Hematopoietic multipotent progenitor cell treated with erythropoietin and hydrocortisone succinate and interleukin-3 and kit ligand, for 15 days (in vitro differentiated cells): Measurements from ENCODE around the gene FAM47C.
"Not testable (repeated sequence)": the region's sequence is repeated elsewhere in the genome, so short reads cannot be mapped to it uniquely, and the experiment has no call there.

Experiments
- DNase-seq: peaks from one replicate; pipeline ENCODE4 v3.0.0-alpha.2; 2015; ENCODE audit warnings: low spot score

The FAM47C gene

DNA sequence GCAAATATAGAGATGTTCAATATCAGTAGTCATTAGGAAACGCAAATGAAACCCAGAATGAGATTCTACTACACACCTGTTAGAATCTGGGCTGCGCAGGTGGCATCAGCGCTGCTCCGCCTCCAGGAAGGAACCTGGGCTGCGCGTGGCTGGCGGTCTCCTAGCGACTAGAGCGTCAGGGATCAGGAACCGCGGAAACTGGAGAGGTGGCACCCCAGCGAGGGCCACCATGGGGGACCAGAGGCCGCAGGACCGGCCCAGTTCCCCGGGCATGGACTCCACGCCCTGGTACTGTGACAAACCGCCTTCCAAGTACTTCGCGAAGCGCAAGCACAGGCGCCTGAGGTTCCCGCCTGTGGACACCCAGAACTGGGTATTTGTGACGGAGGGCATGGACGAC lies at the start of gene FAM47C:
TSS of gene FAM47C (plus strand) at position 185 of the 400 bp plus-strand sequence. CDS start at position 230, 45 bp downstream.
- not testable (repeated sequence) for DNase-seq

DNA sequence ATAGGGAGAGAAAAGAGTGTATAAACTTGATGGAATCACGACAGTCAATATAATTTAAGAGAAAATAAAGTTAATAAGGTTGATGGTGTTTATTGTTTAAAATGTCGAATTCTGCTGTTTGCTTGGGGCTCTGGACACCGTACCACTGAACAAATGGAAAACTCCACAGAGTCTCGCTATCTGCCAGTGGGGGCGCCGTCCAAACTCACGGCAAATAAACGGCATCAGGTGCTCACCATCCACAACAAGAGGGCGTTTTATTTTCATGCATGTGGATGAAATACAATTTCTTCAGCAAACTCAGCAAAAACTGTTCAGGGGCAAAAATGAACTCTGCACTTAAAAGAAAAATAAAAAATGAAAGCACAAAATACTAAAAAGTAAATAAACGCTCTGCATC lies 46.6 kb upstream of the FAM47C start:
- DNase-seq, result no peak

DNA sequence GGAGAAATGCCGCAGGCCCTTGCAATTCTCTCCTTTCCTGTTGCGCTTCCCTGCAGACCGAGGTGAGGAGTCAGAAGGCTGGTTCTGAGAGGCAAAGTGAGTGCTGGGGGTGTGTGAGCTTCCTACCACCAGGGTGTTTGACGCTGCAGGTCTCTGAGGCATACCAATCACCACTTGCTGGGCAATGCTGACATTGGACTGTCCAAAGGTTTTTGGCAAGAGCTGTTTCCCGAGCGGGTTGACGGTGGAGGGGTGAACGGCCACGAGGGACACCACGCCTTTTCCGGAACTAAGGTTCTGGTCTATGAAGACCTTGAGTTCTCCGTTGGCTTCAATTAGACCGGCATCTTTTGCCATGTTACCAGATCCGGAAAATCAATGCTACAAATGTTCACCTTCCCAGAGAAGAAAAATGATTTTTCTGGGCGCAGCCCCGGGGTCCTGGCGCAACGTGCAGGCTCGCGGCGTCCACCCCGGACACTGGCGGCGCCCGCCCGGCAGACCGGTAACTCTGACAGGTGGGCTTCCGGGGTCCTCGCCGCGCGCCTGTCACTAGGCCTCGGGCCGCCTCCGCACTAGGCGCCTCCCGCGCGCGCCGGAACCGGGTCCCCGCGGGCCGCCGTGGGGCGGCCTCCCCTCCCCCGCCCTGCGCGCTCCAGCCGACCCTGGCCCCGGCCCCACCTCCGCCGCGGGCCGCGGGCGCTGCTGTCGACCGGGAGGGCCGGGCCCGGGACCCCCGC lies 44.9 kb upstream of the FAM47C start:
- no peak for DNase-seq

DNA sequence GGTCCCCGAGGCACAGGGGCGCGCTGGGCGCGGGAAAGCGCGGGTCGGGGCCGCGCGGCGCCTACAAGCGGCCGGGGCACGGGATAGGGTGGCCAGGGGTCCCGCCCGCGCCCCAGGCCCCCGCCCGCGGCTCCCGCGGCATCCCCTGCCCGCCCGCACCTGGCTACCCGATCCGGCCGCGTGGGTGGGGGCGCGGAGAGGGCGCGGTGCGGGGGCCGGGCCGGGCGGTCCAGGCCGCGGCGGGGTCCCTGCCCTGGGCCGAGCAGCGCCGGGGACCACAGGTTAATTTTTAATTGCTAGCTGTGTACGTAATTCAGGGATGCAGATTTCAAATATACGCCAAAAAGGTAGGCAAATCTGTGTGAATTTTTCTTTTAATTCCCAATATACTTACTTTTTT lies 44.3 kb upstream of the FAM47C start:
- DNase-seq, result no peak

DNA sequence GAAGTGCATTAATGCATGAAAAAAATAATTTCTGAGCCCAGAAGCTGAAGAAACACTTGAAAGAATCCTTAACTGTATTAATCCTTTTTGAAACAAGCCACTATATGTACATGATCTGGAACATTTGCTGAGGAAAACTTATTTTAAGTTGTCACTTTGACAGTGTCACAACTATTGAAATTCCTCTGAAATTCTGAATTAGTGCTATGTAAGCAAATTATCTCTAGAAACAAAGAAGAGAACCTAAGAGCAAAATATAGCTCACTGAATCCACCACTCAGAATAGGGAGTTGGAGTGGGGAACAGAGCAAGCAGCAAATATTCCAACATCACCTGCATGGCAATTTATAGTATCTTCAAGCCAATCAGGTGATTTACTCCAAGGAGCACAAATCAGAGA lies 34.6 kb upstream of the FAM47C start:
- no peak for DNase-seq

DNA sequence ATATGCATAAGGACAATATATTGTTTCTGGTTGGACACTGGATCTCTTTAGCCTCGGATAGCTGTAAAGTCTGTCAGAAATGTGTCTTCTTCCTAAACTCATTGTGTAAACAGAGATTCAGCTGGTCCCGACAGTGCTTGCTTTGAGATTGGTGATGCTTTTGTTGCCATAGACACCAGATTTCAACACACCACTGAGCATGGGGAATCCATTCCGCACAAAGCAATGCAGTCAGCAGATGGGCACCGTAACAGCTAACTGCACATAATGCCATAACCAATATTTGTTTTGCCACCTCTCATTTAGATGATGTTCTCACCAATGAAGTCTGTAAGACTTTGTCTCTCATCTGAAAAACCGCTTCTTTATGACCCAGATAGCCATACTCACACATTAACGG lies 33.3 kb upstream of the FAM47C start:
- DNase-seq, result no peak

DNA sequence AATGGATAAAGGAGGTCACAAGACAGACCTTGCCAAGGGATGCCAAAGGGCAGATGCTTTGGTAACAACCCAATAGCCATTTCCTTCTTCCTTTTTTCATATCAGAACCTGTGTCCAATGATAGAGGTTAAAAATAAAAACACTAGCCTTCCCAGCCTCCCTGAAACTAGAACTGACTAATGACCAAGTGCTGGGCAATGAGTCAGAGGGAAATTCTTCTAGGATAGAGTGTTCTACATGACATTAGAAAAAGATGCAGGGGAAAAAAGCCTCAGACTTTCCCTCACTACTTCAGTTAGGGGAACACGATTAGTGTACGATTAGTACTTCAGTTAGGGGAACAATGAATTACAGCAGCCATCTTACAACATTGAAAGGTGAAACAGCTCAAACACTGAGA lies 29.3 kb upstream of the FAM47C start:
- DNase-seq, result no peak

DNA sequence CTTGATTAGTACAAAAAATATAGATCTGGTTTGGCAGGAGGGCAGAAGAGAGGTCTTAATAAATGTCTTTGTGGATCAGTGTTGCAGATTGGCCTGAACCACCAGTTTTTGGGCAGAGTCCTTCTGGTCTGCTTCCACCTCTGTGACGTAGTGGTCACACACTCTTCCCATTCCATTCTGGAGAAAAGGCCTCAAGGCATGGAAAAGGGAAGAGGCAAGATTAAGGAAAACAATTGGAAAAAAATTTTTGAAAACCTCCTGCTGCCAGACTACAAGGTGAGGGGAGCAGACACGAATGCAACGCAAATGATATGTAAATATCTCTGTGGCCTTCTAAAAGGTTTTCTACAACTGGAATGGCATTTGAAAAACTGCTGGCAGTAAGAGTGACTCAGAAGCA lies 24.3 kb upstream of the FAM47C start:
- DNase-seq, result no peak

DNA sequence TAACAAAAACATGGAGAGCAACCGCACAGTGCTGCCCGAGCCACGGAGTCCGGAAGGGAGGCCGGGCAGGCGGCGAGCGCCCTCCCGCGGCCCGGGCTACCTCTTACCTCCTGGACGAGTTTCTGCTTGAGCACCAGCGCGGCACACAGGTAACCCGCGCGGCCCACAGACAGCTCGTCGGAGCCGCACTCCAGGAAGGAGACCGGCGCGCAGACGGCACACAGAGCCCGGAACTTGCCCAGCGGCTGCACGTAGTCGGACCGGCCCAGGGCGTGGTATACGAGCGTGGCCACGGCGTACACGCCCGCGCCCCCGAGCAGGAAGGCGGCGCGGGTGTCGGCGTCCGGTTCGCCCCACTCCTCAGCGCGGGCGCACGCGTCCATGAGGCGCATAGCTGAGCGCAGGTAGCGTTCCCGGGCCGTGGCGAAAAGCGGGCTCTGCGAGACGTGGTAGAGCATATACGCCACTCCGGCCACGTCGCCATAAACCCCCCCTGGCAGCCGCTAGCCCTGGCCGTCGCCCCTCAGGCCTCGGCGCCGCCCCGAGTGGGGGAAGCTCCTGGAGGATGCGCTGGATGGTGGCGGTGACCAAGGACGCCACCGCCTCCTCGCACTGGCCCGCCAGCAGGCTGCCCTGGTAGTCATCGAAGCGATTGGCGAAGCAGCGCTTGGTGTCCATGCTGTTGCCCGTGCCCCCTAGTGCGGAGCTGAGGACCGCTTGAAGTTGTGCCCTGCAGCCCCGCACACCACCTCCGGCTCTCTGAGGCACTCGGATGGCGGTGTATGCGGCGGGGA lies 22.6 kb upstream of the FAM47C start:
- DNase-seq, result not testable (repeated sequence)

DNA sequence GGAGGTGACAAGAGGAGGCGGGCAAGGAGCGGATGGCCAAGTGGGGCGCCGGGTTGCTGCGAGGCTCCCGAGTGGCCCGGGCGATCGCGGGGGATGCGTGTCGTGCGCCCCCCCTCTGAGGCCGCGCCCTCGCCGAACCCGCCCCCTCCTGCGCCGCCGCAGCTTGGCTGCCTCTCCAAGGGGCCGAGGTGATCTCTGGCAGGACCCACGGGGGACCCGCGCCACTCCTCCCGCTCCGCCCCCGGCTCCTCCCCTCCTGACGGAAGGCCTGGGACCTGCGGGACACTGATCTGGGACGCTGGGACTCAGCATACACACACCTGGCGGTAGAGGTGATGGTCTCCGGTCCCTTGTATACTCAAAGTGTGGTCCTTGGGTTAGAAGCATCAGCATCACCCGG lies 21.9 kb upstream of the FAM47C start:
- DNase-seq, result no peak

DNA sequence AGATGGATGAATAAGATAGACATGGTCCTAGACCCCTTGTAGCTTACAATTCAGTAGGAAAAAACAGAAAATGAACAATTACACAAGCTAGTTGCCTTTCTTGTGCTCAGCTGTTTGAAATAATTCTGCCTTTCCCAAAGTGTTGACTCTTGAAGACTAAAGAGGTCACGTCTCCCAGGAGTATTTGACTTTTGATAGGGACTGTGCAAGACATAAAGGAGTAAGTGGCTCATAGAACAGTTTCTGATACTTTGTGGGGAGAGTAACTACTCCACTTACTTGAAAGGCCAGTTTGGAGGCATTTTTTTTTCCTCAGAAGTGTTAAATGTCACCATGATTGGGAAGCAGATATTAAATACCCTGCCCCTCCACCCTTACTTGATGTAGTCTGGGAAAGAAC lies 21.0 kb upstream of the FAM47C start:
- DNase-seq, result not testable (repeated sequence)

DNA sequence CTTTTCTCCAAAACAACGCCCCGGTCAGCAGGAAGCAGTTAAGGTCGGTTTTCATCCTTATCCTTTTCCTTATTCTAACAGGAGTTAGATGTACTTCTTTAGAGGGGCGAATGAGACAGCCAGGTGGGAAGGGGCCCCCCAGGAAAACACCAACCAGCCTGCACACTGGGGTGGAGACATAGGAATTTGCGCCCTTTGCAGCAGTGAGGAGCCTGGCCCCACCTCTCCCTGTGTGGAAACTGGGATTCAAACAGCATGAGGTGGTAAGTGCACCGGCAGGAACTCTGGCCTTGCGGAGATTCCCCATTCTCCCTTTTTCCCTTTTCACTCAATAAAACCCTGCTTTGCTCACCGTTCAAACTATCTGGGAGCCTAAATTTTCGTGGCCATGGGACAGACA lies 8.0 kb upstream of the FAM47C start:
- DNase-seq, result no peak

DNA sequence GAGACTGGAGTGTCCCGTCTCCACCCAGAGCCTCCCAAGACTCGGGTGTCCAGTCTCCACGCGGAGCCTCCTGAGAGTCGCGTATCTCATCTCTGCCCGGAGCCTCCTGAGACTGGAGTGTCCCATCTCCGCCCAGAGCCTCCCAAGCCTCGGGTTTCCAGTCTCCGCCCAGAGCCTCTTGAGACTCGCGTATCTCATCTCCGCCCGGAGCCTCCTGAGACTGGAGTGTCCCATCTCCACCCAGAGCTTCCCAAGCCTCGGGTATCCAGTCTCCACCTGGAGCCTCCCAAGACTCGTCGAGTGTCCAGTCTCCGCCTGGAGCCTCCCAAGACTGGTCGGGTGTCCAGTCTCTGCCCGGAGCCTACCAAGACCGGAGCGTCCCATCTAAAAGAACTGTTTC lies 2.3 kb downstream of the FAM47C start:
- no peak for DNase-seq

DNA sequence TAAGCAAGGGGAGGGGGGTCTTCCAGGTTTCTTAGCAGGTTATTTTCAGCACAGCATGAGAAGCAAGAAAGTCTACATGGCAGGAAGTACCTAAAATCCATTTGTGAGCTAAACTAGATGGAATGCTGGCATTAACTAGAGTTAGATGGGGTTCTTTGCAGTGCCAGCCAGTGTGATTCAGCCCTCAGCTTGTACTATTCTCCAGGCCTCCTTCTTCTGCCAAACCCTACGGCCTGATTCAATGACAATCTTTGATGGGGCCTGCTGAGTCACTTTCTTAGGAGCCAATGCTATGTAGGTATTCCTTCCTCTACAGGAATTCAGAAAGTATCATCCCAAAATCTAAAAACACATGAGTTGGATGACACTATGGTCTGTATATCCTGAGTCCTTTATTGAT lies 26.1 kb downstream of the FAM47C start:
- DNase-seq, result not testable (repeated sequence)

DNA sequence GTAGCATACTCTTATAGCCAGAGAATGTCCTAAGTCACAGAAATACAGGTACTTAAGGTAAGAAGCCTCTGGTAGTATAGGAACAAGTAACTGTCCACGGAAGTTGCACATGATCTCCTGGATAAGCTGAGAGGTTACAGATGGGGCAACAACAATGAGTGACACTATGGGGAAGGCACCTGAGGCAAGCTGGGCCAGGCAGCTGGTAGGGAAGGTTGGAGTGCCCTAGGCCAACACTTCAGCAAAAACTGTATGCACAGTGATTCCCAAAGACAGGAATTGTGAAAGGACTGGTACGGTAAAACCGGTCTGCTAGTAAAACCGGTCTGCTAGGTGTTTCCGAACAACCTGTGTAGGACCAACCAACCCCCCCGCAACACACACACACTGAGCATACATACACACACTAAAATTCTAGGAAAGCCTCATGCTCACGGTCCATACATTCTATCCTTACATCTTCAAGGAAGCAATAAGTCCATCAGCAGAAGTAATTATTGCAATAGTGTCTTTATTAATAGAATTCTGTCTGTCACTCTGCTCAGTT lies 28.6 kb downstream of the FAM47C start:
- DNase-seq, result not testable (repeated sequence)

DNA sequence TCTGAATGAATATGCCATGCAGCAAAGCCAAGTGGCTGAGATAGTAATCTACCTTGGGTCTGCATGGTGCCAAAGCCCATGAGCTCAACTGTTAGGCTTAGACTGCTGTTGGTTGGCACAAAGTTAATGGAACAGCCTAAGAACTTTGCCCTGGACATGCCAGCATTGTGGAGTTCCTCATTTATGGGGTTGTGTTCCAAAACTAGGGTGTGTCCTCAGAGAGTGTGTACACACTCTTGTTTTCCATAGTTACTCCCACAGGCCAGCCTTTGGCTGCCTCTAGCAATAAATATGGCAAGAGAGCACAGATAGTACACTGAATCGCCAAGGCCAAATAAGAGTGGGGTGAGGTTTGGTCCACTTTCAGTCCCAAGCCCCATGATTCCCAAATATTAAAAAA lies 30.6 kb downstream of the FAM47C start:
- DNase-seq, result not testable (repeated sequence)

DNA sequence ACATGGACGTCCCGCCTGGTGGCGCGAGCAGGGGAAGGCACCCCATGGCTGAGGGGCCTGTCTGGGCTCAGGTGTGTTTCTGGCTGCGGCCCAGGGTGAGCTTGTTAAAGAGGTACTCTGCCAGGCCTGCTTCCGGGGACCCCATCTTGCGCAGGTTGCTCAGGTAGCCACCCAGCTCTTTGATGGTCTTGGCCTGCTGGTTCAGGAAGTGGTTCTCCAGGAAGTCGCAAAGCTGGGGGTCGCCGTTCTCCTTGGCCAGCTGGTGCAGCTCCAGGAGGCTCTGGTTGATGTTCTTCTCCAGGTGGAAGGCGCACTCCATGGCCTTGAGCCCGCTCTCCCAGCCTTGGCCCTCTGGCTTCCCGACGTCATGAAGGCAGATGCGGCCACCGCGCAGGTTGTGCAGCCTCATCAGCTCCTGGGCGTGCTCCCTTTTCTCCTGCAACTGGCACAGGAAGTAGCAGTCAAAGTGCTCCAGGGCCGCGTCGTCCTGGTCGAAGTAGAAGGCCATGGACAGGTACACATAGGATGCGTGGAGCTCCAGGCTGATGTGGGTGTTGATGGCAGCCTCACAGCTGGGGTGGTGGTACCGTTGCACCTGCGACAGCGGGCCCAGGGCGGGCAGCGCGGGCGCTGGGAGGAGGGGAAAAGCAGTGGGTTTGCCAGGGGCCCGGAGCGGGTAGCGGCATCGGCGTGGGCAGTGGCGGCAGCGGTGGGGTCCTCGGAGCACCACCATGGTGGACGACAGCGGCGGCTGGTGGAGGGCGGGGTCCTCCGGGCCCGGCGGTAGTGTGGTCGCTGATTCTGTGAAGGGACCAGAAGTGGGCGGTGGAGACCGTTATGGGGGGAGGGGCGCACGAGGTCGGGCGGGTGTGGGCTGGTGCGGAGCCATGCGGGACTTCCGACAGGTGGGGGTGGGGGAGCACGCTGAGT lies 35.1 kb downstream of the FAM47C start:
- not testable (repeated sequence) for DNase-seq

DNA sequence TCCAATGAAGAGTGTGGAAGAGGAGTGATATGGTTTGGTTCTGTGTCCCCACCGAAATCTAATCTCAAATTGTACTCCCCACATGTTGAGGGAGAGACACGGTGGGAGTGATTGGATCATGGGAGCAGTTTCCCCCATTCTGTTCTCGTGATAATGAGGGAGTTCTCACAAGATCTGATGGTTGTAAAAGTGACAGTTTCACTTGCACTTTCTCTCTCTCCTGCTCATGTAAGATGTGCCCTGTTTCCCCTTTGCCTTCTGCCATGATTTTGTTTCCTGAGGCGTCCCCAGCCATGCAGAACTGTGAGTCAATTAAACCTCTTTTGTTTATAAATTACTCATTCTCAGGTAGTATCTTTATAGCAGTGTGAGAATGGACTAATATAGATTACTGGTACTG lies 39.6 kb downstream of the FAM47C start:
- DNase-seq, result no peak

DNA sequence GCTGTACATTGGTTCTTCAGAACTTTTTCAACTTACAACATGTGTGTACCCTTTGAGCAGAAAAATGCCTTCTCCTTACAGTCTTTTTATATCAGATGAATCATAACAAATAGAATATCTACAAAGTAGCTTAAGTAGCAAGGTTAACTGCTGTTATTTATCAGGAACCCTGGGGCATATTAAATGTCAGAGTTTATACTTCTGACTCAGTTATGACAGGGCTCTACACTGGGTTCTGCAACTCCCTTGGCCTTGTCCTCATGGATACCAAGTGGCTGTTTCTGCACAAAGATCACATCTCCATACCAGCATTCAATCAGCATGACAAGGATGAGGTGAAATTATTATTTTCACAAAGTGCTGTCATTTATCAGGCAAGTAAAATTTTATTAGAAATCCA lies 49.4 kb downstream of the FAM47C start:
- DNase-seq, result not testable (repeated sequence)

DNA sequence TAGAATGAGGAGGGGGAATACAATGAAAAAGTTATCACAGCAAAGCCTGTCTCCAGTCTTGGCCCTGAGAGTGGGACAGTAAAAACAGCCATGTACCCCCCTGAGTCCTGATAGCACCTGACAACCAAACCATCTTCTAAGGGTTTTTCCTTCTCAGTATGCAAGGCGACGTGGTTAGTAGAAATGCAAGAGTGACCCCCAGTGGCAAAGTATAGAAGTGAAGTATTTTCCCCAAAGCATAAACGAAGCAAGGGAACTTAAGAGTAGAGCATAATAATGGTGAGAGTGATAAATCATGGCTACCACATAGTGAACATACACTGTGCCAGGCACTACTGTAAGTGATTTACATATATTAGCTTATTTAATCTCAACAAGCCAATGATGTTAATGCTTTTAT lies 52.8 kb downstream of the FAM47C start:
- DNase-seq, result peak; percentile 2
